ENCODE results near the gene NSD2.

Gene NSD2

GRCh38 chr4:1866189-1866661 is 5.0 kb upstream of the NSD2 start:
- no peak for DNase-seq

- no peak for DNase-seq
Observed at GRCh38 chr4:1868293-1868692, 2.9 kb upstream of the NSD2 start.

GRCh38 chr4:1868912-1869311 is 2.3 kb upstream of the NSD2 start:
- no peak for DNase-seq

- no peak for DNase-seq
Observed at GRCh38 chr4:1869530-1870327, 1.5 kb upstream of the NSD2 start.

GRCh38 chr4:1870328-1870577 is 940 bp upstream of the NSD2 start:
- DNase-seq, result peak; percentile 82

GRCh38 chr4:1871471-1872021 is 353 bp downstream of the NSD2 start:
- no peak for DNase-seq

GRCh38 chr4:1872870-1873269 is 1.7 kb downstream of the NSD2 start:
- DNase-seq, result no peak

- DNase-seq, result no peak
Observed at GRCh38 chr4:1873291-1873690, 2.1 kb downstream of the NSD2 start.

- no peak for DNase-seq
Observed at GRCh38 chr4:1873776-1874175, 2.6 kb downstream of the NSD2 start.

GRCh38 chr4:1874201-1874600 is 3.0 kb downstream of the NSD2 start:
- no peak for DNase-seq

GRCh38 chr4:1879485-1879884 is 8.3 kb downstream of the NSD2 start:
- no peak for DNase-seq

- DNase-seq, result no peak
Observed at GRCh38 chr4:1880332-1880731, 9.1 kb downstream of the NSD2 start.

- DNase-seq, result no peak
Observed at GRCh38 chr4:1882850-1883271, 11.7 kb downstream of the NSD2 start.

- DNase-seq, result no peak
Observed at GRCh38 chr4:1883583-1883982, 12.4 kb downstream of the NSD2 start.

- no peak for DNase-seq
Observed at GRCh38 chr4:1885414-1885813, 14.2 kb downstream of the NSD2 start.

- no peak for DNase-seq
Observed at GRCh38 chr4:1887052-1887451, 15.9 kb downstream of the NSD2 start.

GRCh38 chr4:1890979-1891570 is 19.9 kb downstream of the NSD2 start:
- DNase-seq, result no peak

- no peak for DNase-seq
Observed at GRCh38 chr4:1895971-1896657, 24.9 kb downstream of the NSD2 start.

GRCh38 chr4:1896658-1896991 is 25.4 kb downstream of the NSD2 start:
- DNase-seq, result no peak

- no peak for DNase-seq
Observed at GRCh38 chr4:1898007-1898406, 26.8 kb downstream of the NSD2 start.

- no peak for DNase-seq
Observed at GRCh38 chr4:1898681-1899080, 27.5 kb downstream of the NSD2 start.

- DNase-seq, result peak; percentile 70
Observed at GRCh38 chr4:1899149-1900086, 28.2 kb downstream of the NSD2 start.

GRCh38 chr4:1900087-1900433 is 28.9 kb downstream of the NSD2 start:
- DNase-seq, result no peak
